22Rv1 (cell line): ENCODE results near the gene LUZP1.

ENCODE experiments used
- CTCF ChIP-seq: fragments of 450-650 bp; IDR thresholded peaks from 2 replicates; pipeline ENCODE4 v1.5.1; 2017; ENCODE audit warnings: mild to moderate bottlenecking
- ZFX ChIP-seq: fragments of 450-650 bp; IDR thresholded peaks from 2 replicates; pipeline ENCODE4 v1.6.1; 2017; ENCODE audit warnings: antibody characterized with exemption, borderline replicate concordance

GRCh38 chr1:23169195-23169575 lies 529 bp upstream of the LUZP1 start:
- TF ChIP-seq CTCF (no peak), ZFX (no peak)
